GM18499 (cell line): ENCODE results near the gene TTLL10.

Source experiments
- ATAC-seq: cut with Tn5 transposase; IDR thresholded peaks from one replicate; pipeline ENCODE4 v1.9.1; 2021; ENCODE audit warnings: moderate number of reproducible peaks; ENCODE audit not compliant: insufficient read depth, unreplicated experiment

TTLL10 gene

GRCh38 chr1:1242461-1243265 is 69.0 kb downstream of the TTLL10 start:
- ATAC-seq, result no peak

DNA sequence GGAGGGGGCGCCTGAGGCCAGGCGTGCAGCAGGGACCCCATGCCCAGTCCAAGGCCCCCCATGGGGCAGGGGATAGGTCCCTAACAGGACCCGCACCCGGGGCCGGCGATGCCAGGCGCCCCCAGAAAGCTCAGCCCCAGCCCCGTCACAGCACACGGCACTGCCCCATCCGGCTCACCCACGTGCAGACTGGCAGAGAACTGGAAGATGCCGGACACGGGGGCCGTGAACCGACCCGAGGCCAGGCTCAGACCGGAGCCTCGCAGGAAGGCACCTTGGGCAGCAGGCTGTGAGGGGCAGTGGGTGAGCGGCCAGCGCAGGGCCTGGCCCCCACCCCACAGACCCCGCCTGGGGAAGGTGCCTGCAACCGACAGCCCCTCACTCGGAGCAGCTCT is 69.6 kb downstream of the TTLL10 start:
- ATAC-seq, result no peak

DNA sequence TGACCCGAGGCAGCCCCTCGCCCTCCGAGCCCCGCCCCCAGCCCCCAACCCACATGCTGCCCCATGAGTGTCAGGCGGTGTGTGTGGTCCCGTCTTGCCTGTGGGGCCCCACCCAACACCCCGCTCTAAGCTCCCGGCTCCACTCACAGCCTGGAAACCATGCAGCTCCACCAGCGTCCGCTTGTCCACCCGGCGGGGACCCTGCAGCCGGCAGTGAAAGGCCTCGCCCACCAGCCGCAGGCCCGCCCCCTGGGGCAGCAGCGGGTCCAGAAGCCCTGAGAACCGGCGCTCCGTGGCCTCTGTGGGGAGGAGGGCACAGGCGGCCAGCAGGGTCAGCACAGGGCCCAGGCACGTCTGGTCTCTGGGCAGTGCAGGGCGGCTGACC is 70.1 kb downstream of the TTLL10 start:
- no peak for ATAC-seq

DNA sequence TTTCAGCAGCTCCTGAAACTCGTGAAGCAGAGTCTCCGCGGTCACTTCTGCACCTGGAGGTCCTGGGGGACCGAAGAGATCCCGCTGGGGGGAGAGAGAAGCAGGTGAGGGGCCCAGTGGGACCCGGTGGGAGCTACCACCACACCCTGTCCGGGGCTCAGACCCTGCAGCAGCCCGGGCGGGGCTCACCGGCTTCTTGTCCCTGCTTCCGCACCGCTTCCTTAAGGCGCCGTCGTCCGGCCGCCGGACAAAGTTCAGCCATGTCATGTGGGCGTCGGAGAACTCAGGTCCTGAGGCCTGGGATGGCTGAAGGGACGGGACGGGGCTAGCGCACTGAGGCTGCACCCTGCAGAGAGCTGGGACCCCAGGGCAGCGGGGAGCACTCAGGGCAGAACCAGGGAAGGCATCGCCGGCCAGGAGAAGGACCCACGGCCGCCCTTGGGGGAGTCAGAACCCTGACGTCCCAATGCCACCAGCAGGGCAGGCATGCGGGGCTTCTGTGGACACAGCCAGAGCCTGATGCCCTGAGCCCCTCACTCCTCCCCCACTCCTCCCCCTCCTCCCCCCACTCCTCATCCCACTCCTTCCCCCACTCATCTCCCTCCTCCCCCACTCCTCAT is 70.6 kb downstream of the TTLL10 start:
- ATAC-seq, result no peak

GRCh38 chr1:1245178-1245816 is 71.6 kb downstream of the TTLL10 start:
- no peak for ATAC-seq

DNA sequence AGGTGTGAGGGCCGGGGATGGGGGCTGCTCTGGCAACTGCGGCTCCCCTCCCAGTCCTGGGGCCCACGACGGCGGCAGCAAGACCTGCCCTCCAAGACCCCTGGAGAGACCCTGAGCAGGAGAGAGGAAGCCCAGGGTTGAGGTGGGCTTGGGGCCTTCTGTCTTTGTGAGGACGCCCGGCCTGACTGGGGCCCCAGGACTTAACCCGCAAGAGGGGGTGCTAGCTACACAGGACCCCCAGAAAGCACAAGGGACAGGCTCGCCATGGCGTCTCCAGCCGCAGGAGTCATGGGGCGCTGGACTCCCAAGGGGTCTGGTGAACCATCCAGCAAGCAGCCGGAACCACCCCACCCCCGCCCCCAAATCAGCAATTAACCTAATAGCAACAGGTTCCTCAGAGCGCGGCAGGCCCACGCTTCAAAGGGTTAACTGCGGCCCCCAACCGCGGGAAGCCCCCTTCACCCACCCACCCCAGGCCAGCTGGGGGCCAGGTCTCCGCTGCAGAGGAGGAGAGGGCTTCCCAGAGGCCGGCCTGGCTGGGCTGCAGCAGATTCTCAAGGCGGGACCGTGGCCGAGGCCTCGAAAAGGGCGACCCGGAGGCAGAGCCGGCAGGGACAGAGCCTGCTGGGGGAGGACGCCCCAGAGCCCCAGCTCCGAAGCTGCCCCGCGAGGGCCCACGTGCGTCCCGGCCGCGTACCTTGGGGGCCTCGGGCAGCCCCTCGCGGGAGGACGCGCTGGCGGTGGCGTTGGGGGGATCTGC is 72.3 kb downstream of the TTLL10 start:
- no peak for ATAC-seq

DNA sequence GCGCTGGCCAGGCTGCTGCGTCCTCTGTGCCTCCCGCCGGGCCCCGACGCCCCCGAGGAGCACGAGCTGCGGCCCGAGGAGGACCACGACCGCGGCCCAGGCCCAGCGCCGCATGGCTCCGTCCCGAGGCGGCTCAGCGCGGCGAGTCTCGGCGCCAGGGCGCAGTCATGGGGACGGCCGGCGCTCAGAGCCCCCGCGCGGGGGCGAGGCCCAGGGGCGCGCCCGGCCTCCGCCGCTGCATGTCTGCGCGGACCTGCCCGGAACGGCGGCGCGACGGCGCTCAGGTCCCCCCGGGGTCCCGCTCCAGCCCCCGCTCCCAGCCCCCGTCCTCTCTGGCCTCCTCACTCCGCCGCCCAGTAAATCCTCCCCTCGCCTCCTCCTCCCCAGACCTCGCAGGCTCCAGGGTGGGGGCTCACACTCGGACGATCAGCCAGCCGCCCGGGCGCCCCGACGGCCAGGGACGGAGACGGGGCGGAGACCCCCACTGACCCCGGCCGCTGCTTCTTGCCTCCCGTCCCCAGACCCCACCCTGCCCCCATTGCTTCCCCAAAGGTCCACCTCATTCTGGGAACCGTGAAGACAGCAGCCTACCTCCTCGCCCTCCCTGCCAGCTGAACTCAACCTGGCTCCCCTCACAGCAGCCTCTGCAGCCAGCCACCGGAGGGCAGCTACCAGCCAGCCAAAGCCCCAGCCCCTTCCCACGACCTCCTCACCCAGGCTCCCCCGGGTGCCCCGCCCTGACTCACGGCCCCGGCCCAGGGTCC is 73.1 kb downstream of the TTLL10 start, which contains the start of gene C1QTNF12:
TSS of gene C1QTNF12 (minus strand) at position 146 of the 764 bp plus-strand sequence. CDS start at position 114, 32 bp downstream.
- ATAC-seq, result no peak

- ATAC-seq, result no peak
Observed at GRCh38 chr1:1247341-1247913, 73.7 kb downstream of the TTLL10 start.
